A673 (cell line): ENCODE data around the gene PPP4C. TPM values are rescaled to one million over a fixed set of nuclear protein-coding genes. Genes with fewer than 3 reads are reported as not detected.
A peak's percentile ranks its signal among the peaks of the same experiment; 100 is the strongest.

ENCODE experiments used
- BruUV-seq: library from RNA; stranded (reverse); fragments of 400-500 nt; replicated peaks from 2 replicates; lab custom pipeline; 2021; lab: Mats Ljungman, UMichigan
- CTCF ChIA-PET: fragments of 300-600 bp; sonication (Branson Sonifier 250); formaldehyde crosslinking; loops from one replicate; lab custom pipeline; 2022; ENCODE audit warnings: antibody characterized with exemption; lab: Charles Lee
- POLR2A ChIA-PET: fragments of 300-600 bp; sonication (Branson Sonifier 250); formaldehyde crosslinking; loops from one replicate; lab custom pipeline; 2022; ENCODE audit warnings: antibody characterized with exemption; ENCODE audit not compliant: low non-redundant PET; lab: Charles Lee
- DNase-seq: peaks from one replicate; pipeline ENCODE4 v3.0.0-alpha.2; 2015; ENCODE audit warnings: low spot score
- H3K27ac ChIP-seq: fragments of 200-600 bp; sonication (generic); 2 replicates; pipeline ENCODE4 v1.5.1; 2016; ENCODE audit warnings: mixed run types, low read depth, mild to moderate bottlenecking, mixed read lengths, antibody characterized with exemption, low read length; ENCODE audit not compliant: poor library complexity, severe bottlenecking
- H3K27me3 ChIP-seq: fragments of 200-600 bp; sonication (generic); replicated peaks from 2 replicates; pipeline ENCODE4 v1.6.1; 2017; ENCODE audit warnings: mixed run types, low read depth, mild to moderate bottlenecking, mixed read lengths, antibody characterized with exemption, low read length; ENCODE audit not compliant: insufficient read depth, poor library complexity
- H3K36me3 ChIP-seq: fragments of 200-600 bp; sonication (generic); 2 replicates; pipeline ENCODE4 v1.6.1; 2016; ENCODE audit warnings: mixed run types, mild to moderate bottlenecking, mixed read lengths, antibody characterized with exemption, low read length; ENCODE audit not compliant: insufficient read depth, poor library complexity, severe bottlenecking
- H3K4me1 ChIP-seq: fragments of 200-600 bp; sonication (generic); 2 replicates; pipeline ENCODE4 v1.6.1; 2017; ENCODE audit warnings: mixed run types, mild to moderate bottlenecking, mixed read lengths, antibody characterized with exemption, low read length; ENCODE audit not compliant: insufficient read depth, poor library complexity, severe bottlenecking
- H3K4me3 ChIP-seq: fragments of 200-600 bp; sonication (generic); 2 replicates; pipeline ENCODE4 v1.5.1; 2016; ENCODE audit warnings: low read depth, mixed run types, mild to moderate bottlenecking, mixed read lengths, low read length; ENCODE audit not compliant: poor library complexity, severe bottlenecking
- H3K9me3 ChIP-seq: fragments of 200-600 bp; sonication (generic); 2 replicates; pipeline ENCODE4 v1.6.1; 2016; ENCODE audit warnings: mixed run types, low read depth, mild to moderate bottlenecking, mixed read lengths, antibody characterized with exemption, low read length; ENCODE audit not compliant: poor library complexity, severe bottlenecking
- EZH2 ChIP-seq: fragments of 200-600 bp; sonication (generic); IDR thresholded peaks from 2 replicates; pipeline ENCODE4 v1.6.1; 2017; ENCODE audit warnings: borderline replicate concordance, low read depth, mild to moderate bottlenecking, mixed read lengths, antibody characterized with exemption, low read length; ENCODE audit not compliant: poor library complexity, severe bottlenecking
- intact Hi-C: fragments of 100-400 bp; cut with micrococcal nuclease; formaldehyde crosslinking; loops from one replicate; pipeline ENCODE4 v1.10.0; 2022; ENCODE audit not compliant: unreplicated experiment
- total RNA-seq: library from RNA; stranded (reverse); gene quantifications from 2 replicates; pipeline ENCODE4 v1.2.3, GENCODE V29; 2021
- TF ChIP-seq, protein P1 (sequence below): fragments of 300-800, 200-600 bp; sonication (generic); conservative IDR thresholded peaks from 2 replicates; pipeline ENCODE4 v1.5.1; 2017; ENCODE audit warnings: low read depth, mild to moderate bottlenecking, antibody characterized with exemption, low read length, moderate library complexity, mixed read lengths

The PPP4C gene
- total RNA-seq, 1 experiment from 2014 or later: 122 TPM

- CTCF ChIA-PET: interaction anchor here (1.1 to 1.5 kb wide), 2 partner anchors 21 to 331 kb away, joined by 3 to 11 read pairs; a partner anchor contains a TSS
- H3K36me3 ChIP-seq: no peaks in the 10 kb centered on the region
- no peak overlapping the region for H3K27ac ChIP-seq
- intact Hi-C loops: no loop called here
- peak overlapping the region; percentile 39 for H3K4me3 ChIP-seq
- H3K9me3 ChIP-seq: no peaks in the 10 kb centered on the region
- no peaks in the 10 kb centered on the region for H3K27me3 ChIP-seq
- BruUV-seq: no TSS peak
- no peaks in the 10 kb centered on the region for H3K4me1 ChIP-seq
- TF ChIP-seq, protein P1, sequence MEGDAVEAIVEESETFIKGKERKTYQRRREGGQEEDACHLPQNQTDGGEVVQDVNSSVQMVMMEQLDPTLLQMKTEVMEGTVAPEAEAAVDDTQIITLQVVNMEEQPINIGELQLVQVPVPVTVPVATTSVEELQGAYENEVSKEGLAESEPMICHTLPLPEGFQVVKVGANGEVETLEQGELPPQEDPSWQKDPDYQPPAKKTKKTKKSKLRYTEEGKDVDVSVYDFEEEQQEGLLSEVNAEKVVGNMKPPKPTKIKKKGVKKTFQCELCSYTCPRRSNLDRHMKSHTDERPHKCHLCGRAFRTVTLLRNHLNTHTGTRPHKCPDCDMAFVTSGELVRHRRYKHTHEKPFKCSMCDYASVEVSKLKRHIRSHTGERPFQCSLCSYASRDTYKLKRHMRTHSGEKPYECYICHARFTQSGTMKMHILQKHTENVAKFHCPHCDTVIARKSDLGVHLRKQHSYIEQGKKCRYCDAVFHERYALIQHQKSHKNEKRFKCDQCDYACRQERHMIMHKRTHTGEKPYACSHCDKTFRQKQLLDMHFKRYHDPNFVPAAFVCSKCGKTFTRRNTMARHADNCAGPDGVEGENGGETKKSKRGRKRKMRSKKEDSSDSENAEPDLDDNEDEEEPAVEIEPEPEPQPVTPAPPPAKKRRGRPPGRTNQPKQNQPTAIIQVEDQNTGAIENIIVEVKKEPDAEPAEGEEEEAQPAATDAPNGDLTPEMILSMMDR: no peak
- POLR2A ChIA-PET: no interaction called here
- DNase-seq: no peak
Measured at GRCh38 chr16:30031477-30031918, 44.3 kb upstream of the PPP4C start.

GRCh38 chr16:30032083-30032819 lies 43.5 kb upstream of the PPP4C start:
- peak; percentile 85 for DNase-seq
- POLR2A ChIA-PET: interaction anchor here (0.9 kb wide), 1 partner anchor 225 kb away, joined by 17 read pairs; no protein-coding TSS in a partner anchor

DNA sequence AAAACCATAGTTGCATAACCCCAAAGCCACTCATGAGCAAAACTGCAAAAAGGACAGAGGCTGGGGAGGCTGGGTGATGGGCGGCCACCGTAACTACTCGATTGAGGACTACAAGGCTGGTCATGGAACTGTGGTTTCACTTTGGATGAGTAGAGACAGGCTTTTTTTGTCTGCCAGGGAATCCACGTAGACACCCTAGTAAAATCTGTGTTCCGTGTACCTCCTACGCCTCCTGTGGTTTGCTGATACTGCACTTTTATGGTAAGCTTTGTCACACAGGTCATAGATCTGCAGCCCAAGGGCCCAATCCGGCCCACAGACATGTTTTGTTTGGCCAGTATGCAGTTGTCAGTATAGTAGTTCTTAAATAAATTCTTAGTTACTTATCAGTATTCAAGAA lies 42.5 kb upstream of the PPP4C start:
- DNase-seq: no peak
- Histone ChIP-seq H3K36me3 (no peaks in the 10 kb centered on the region), H3K27me3 (no peaks in the 10 kb centered on the region), H3K4me3 (no peak overlapping the region), H3K4me1 (no peaks in the 10 kb centered on the region), H3K27ac (no peak overlapping the region), H3K9me3 (no peaks in the 10 kb centered on the region)
- no TSS peak for BruUV-seq
- TF ChIP-seq, protein P1: no peak
- TF ChIP-seq EZH2: no peak
- intact Hi-C loops: no loop called here
- CTCF ChIA-PET: interaction anchor here (0.8 kb wide), 1 partner anchor 10 kb away, joined by 4 read pairs; no protein-coding TSS in a partner anchor
- POLR2A ChIA-PET: no interaction called here

More at GRCh38 chr16:30032083-30032819, 43.5 kb upstream of the PPP4C start:
- no peaks in the 10 kb centered on the region for H3K4me1 ChIP-seq
- H3K27me3 ChIP-seq: no peaks in the 10 kb centered on the region
- no TSS peak for BruUV-seq
- H3K9me3 ChIP-seq: no peaks in the 10 kb centered on the region
- H3K36me3 ChIP-seq: no peaks in the 10 kb centered on the region
- no peak overlapping the region for H3K4me3 ChIP-seq
- CTCF ChIA-PET: interaction anchor here (0.5 to 1.5 kb wide), 7 partner anchors 9 to 341 kb away, joined by 3 to 11 read pairs (median 4); a partner anchor contains a TSS
- TF ChIP-seq EZH2: no peak
- TF ChIP-seq, protein P1: peak; percentile 94
- no peak overlapping the region for H3K27ac ChIP-seq
- intact Hi-C loops: no loop called here
